ENCODE measurements around the gene CA11. TPM values are rescaled to one million over a fixed set of nuclear protein-coding genes. Genes with fewer than 3 reads are reported as not detected.

The CA11 gene
- total RNA-seq, 1 experiment from 2014 or later: 12.6 TPM

GRCh38 chr19:48648134-48648533, 2.1 kb upstream of the CA11 start:
- ATAC-seq: no peak
- H3K36me3 ChIP-seq (ENCODE audit: control insufficient read depth, insufficient read depth, low read length): no peaks in the 10 kb centered on the region
- no peak overlapping the region for H3K27ac ChIP-seq (ENCODE audit: low read length)
- TF ChIP-seq TCF7L2 (IDR thresholded peaks at IDR 0.05; ENCODE audit: low read depth, low read length) (no peak), REST (IDR thresholded peaks at IDR 0.05; ENCODE audit: insufficient read depth in 1 of 2, low read depth in 2 of 2, low read length in 1 of 2) (no peak), POLR2AphosphoS5 (IDR thresholded peaks at IDR 0.05; ENCODE audit: low read depth, low read length) (no peak), SIN3A (IDR thresholded peaks at IDR 0.05; ENCODE audit: borderline replicate concordance, insufficient read depth, low read depth, low read length) (no peak), CTCF (IDR thresholded peaks at IDR 0.05) (no peak)
- ChIA-PET CTCF (interaction anchor here (0.6 kb wide), 1 partner anchor 65 kb away, joined by 5 read pairs; no protein-coding TSS in a partner anchor), POLR2A (no interaction called here)
- no TSS peak for BruUV-seq (replicated peaks)
- in situ Hi-C loops (cut with HindIII; ENCODE audit: low pct_unique_long_range_greater_than_20kb, low sequenced_read_pairs) (no loop called here), intact Hi-C loops (cut with micrococcal nuclease; ENCODE audit: unreplicated experiment) (no loop called here)
- DNase-seq (ENCODE audit: low read depth, low spot score): no peak
- H3K27me3 ChIP-seq (ENCODE audit: control insufficient read depth, insufficient read depth, low read length): no peaks in the 10 kb centered on the region
- H3K4me1 ChIP-seq (ENCODE audit: control insufficient read depth, insufficient read depth, low read length): peaks cover 2% of the 10 kb centered on the region; the same call in 1 of the 2 replicates
- no peak overlapping the region for H3K4me3 ChIP-seq (ENCODE audit: low read depth in 2 of 2, low read length in 2 of 2)
- H3K9me3 ChIP-seq (ENCODE audit: control insufficient read depth, insufficient read depth, low read depth, low read length): no peaks in the 10 kb centered on the region

- Histone ChIP-seq H3K4me1 (ENCODE audit: control insufficient read depth, insufficient read depth, low read length) (peaks cover 2% of the 10 kb centered on the region; the same call in 1 of the 2 replicates), H3K4me3 (ENCODE audit: low read depth in 2 of 2, low read length in 2 of 2) (peak overlapping the region; percentile 53 to 69), H3K9me3 (ENCODE audit: control insufficient read depth, insufficient read depth, low read depth, low read length) (no peaks in the 10 kb centered on the region), H3K27me3 (ENCODE audit: control insufficient read depth, insufficient read depth, low read length) (no peaks in the 10 kb centered on the region), H3K36me3 (ENCODE audit: control insufficient read depth, insufficient read depth, low read length) (no peaks in the 10 kb centered on the region), H3K27ac (ENCODE audit: low read length) (peak overlapping the region; percentile 21)
- ATAC-seq (no peak), DNase-seq (ENCODE audit: low read depth, low spot score) (no peak)
- intact Hi-C loops (cut with micrococcal nuclease; ENCODE audit: unreplicated experiment): no loop called here
- TF ChIP-seq REST (IDR thresholded peaks at IDR 0.05; ENCODE audit: insufficient read depth in 1 of 2, low read depth in 2 of 2, low read length in 1 of 2): no peak
- no peak for TF ChIP-seq SIN3A (IDR thresholded peaks at IDR 0.05; ENCODE audit: borderline replicate concordance, insufficient read depth, low read depth, low read length)
- TF ChIP-seq CTCF (IDR thresholded peaks at IDR 0.05): no peak
- no peak for TF ChIP-seq POLR2AphosphoS5 (IDR thresholded peaks at IDR 0.05; ENCODE audit: low read depth, low read length)
- TF ChIP-seq TCF7L2 (IDR thresholded peaks at IDR 0.05; ENCODE audit: low read depth, low read length): no peak
- CTCF ChIA-PET: no interaction called here
- in situ Hi-C loops (cut with HindIII; ENCODE audit: low pct_unique_long_range_greater_than_20kb, low sequenced_read_pairs): no loop called here
- POLR2A ChIA-PET: interaction anchor here (0.6 kb wide), 1 partner anchor 15 kb away, joined by 3 read pairs; no protein-coding TSS in a partner anchor
- no TSS peak for BruUV-seq (replicated peaks)
Observed at GRCh38 chr19:48646722-48647216, 782 bp upstream of the CA11 start.
